ENCODE results near the gene SLC44A3.

DNA sequence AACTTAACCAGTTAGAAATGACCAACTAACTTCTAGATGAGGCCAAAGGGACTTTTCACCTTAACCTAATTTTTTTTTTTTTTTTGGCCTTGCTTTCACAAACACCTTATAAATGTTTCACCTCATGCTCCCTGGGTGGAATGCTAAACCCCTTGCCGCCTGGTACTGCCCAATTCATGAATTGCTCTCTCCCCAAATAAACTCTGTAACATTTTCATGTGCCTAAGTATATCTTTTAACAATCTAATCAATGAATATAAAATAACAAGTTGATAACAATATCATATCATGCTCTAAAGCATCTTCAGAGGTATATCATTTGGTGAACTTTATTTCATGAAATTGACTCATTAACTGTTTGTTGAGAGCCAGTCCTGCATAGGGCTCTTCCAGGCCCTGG lies 117.7 kb downstream of the SLC44A3 start:
- TF ChIP-seq, protein P1, sequence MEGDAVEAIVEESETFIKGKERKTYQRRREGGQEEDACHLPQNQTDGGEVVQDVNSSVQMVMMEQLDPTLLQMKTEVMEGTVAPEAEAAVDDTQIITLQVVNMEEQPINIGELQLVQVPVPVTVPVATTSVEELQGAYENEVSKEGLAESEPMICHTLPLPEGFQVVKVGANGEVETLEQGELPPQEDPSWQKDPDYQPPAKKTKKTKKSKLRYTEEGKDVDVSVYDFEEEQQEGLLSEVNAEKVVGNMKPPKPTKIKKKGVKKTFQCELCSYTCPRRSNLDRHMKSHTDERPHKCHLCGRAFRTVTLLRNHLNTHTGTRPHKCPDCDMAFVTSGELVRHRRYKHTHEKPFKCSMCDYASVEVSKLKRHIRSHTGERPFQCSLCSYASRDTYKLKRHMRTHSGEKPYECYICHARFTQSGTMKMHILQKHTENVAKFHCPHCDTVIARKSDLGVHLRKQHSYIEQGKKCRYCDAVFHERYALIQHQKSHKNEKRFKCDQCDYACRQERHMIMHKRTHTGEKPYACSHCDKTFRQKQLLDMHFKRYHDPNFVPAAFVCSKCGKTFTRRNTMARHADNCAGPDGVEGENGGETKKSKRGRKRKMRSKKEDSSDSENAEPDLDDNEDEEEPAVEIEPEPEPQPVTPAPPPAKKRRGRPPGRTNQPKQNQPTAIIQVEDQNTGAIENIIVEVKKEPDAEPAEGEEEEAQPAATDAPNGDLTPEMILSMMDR (conservative IDR thresholded peaks at IDR 0.05; ENCODE audit: low read depth in 2 of 2): no peak
- no peak for TF ChIP-seq EZH2 (IDR thresholded peaks at IDR 0.05; ENCODE audit: low read depth, unreplicated experiment)
- TF ChIP-seq, protein P2, sequence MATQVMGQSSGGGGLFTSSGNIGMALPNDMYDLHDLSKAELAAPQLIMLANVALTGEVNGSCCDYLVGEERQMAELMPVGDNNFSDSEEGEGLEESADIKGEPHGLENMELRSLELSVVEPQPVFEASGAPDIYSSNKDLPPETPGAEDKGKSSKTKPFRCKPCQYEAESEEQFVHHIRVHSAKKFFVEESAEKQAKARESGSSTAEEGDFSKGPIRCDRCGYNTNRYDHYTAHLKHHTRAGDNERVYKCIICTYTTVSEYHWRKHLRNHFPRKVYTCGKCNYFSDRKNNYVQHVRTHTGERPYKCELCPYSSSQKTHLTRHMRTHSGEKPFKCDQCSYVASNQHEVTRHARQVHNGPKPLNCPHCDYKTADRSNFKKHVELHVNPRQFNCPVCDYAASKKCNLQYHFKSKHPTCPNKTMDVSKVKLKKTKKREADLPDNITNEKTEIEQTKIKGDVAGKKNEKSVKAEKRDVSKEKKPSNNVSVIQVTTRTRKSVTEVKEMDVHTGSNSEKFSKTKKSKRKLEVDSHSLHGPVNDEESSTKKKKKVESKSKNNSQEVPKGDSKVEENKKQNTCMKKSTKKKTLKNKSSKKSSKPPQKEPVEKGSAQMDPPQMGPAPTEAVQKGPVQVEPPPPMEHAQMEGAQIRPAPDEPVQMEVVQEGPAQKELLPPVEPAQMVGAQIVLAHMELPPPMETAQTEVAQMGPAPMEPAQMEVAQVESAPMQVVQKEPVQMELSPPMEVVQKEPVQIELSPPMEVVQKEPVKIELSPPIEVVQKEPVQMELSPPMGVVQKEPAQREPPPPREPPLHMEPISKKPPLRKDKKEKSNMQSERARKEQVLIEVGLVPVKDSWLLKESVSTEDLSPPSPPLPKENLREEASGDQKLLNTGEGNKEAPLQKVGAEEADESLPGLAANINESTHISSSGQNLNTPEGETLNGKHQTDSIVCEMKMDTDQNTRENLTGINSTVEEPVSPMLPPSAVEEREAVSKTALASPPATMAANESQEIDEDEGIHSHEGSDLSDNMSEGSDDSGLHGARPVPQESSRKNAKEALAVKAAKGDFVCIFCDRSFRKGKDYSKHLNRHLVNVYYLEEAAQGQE (IDR thresholded peaks at IDR 0.05; ENCODE audit: unreplicated experiment): no peak
- no peak for TF ChIP-seq CREB1 (CRISPR knock-in tag; IDR thresholded peaks at IDR 0.05; ENCODE audit: low read depth)
- TF ChIP-seq, protein P3, sequence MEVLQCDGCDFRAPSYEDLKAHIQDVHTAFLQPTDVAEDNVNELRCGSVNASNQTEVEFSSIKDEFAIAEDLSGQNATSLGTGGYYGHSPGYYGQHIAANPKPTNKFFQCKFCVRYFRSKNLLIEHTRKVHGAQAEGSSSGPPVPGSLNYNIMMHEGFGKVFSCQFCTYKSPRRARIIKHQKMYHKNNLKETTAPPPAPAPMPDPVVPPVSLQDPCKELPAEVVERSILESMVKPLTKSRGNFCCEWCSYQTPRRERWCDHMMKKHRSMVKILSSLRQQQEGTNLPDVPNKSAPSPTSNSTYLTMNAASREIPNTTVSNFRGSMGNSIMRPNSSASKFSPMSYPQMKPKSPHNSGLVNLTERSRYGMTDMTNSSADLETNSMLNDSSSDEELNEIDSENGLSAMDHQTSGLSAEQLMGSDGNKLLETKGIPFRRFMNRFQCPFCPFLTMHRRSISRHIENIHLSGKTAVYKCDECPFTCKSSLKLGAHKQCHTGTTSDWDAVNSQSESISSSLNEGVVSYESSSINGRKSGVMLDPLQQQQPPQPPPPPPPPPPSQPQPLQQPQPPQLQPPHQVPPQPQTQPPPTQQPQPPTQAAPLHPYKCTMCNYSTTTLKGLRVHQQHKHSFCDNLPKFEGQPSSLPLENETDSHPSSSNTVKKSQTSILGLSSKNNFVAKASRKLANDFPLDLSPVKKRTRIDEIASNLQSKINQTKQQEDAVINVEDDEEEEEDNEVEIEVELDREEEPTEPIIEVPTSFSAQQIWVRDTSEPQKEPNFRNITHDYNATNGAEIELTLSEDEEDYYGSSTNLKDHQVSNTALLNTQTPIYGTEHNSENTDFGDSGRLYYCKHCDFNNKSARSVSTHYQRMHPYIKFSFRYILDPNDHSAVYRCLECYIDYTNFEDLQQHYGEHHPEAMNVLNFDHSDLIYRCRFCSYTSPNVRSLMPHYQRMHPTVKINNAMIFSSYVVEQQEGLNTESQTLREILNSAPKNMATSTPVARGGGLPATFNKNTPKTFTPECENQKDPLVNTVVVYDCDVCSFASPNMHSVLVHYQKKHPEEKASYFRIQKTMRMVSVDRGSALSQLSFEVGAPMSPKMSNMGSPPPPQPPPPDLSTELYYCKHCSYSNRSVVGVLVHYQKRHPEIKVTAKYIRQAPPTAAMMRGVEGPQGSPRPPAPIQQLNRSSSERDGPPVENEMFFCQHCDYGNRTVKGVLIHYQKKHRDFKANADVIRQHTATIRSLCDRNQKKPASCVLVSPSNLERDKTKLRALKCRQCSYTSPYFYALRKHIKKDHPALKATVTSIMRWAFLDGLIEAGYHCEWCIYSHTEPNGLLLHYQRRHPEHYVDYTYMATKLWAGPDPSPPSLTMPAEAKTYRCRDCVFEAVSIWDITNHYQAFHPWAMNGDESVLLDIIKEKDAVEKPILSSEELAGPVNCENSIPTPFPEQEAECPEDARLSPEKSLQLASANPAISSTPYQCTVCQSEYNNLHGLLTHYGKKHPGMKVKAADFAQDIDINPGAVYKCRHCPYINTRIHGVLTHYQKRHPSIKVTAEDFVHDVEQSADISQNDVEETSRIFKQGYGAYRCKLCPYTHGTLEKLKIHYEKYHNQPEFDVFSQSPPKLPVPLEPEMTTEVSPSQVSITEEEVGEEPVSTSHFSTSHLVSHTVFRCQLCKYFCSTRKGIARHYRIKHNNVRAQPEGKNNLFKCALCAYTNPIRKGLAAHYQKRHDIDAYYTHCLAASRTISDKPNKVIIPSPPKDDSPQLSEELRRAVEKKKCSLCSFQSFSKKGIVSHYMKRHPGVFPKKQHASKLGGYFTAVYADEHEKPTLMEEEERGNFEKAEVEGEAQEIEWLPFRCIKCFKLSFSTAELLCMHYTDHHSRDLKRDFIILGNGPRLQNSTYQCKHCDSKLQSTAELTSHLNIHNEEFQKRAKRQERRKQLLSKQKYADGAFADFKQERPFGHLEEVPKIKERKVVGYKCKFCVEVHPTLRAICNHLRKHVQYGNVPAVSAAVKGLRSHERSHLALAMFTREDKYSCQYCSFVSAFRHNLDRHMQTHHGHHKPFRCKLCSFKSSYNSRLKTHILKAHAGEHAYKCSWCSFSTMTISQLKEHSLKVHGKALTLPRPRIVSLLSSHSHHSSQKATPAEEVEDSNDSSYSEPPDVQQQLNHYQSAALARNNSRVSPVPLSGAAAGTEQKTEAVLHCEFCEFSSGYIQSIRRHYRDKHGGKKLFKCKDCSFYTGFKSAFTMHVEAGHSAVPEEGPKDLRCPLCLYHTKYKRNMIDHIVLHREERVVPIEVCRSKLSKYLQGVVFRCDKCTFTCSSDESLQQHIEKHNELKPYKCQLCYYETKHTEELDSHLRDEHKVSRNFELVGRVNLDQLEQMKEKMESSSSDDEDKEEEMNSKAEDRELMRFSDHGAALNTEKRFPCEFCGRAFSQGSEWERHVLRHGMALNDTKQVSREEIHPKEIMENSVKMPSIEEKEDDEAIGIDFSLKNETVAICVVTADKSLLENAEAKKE (CRISPR knock-in tag; IDR thresholded peaks at IDR 0.05): no peak
- TF ChIP-seq POLR2AphosphoS5 (IDR thresholded peaks at IDR 0.05; ENCODE audit: low read depth): no peak
- no peak for TF ChIP-seq STAT1 (IDR thresholded peaks at IDR 0.05; ENCODE audit: unreplicated experiment)
- no peak for TF ChIP-seq EZH2phosphoT487 (IDR thresholded peaks at IDR 0.05; ENCODE audit: unreplicated experiment)
- TF ChIP-seq, protein P4, sequence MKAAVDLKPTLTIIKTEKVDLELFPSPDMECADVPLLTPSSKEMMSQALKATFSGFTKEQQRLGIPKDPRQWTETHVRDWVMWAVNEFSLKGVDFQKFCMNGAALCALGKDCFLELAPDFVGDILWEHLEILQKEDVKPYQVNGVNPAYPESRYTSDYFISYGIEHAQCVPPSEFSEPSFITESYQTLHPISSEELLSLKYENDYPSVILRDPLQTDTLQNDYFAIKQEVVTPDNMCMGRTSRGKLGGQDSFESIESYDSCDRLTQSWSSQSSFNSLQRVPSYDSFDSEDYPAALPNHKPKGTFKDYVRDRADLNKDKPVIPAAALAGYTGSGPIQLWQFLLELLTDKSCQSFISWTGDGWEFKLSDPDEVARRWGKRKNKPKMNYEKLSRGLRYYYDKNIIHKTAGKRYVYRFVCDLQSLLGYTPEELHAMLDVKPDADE (IDR thresholded peaks at IDR 0.05): no peak
- no peak for TF ChIP-seq NANOG (IDR thresholded peaks at IDR 0.05; ENCODE audit: borderline replicate concordance)

All from GM23338 (cell line).